IMR-90 (cell line): Measurements from ENCODE around the gene MMRN2.

Experiments
- BHLHE40 ChIP-seq: fragments of 150-350 bp; IDR thresholded peaks from 2 replicates; pipeline ENCODE4 v1.6.1; 2016; ENCODE audit warnings: mild to moderate bottlenecking, low read depth, low read length
- CEBPB ChIP-seq: IDR thresholded peaks from 2 replicates; pipeline ENCODE4 v1.6.1; 2012; ENCODE audit warnings: low read depth, low read length, improper control_type of control experiment
- MXI1 ChIP-seq: IDR thresholded peaks from 2 replicates; pipeline ENCODE4 v1.6.1; 2012; ENCODE audit warnings: low read depth, mild to moderate bottlenecking, low read length, moderate library complexity, borderline replicate concordance
- POLR2A ChIP-seq: IDR thresholded peaks from 2 replicates; pipeline ENCODE4 v1.6.1; 2012; ENCODE audit warnings: mild to moderate bottlenecking, low read depth, low read length
- RAD21 ChIP-seq: IDR thresholded peaks from 2 replicates; pipeline ENCODE4 v1.6.1; 2012; ENCODE audit warnings: low read length, improper control_type of control experiment
- RFX5 ChIP-seq: IDR thresholded peaks from 2 replicates; pipeline ENCODE4 v1.8.0; 2012; ENCODE audit warnings: low read depth, mild to moderate bottlenecking, low read length, moderate library complexity
- SMC3 ChIP-seq: fragments of 150-350 bp; IDR thresholded peaks from 2 replicates; pipeline ENCODE4 v1.6.1; 2016; ENCODE audit warnings: low read depth, mild to moderate bottlenecking, antibody characterized with exemption, low read length, moderate library complexity
- TF ChIP-seq, protein P1 (sequence below): conservative IDR thresholded peaks from 2 replicates; pipeline ENCODE4 v1.5.1; 2012; ENCODE audit warnings: mild to moderate bottlenecking, low read depth, low read length, improper control_type of control experiment
- TF ChIP-seq, protein P2 (sequence below): fragments of 150-350 bp; IDR thresholded peaks from 2 replicates; pipeline ENCODE4 v1.6.1; 2017; ENCODE audit warnings: mild to moderate bottlenecking, antibody characterized with exemption, low read length, low read depth

DNA sequence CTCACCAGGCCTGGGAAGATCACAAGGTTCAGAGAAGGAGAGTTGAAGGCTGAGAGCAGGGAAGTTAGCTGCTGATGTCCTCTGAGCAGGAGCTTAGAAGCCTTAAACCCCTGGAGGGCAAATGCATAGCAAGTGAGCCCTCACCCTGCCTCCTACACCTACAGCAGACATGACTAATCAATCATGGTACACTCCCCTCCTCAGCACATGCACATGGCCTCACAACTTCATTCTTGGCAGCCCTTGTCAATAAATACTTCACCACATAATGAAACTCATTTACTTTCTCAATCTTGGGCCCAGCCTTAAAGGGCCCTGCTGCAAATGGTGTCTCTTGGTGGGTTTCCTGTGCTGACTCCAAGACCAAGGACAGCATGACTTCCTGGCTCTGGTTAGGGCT, 12.9 kb downstream of the MMRN2 start:
- TF ChIP-seq, protein P1, sequence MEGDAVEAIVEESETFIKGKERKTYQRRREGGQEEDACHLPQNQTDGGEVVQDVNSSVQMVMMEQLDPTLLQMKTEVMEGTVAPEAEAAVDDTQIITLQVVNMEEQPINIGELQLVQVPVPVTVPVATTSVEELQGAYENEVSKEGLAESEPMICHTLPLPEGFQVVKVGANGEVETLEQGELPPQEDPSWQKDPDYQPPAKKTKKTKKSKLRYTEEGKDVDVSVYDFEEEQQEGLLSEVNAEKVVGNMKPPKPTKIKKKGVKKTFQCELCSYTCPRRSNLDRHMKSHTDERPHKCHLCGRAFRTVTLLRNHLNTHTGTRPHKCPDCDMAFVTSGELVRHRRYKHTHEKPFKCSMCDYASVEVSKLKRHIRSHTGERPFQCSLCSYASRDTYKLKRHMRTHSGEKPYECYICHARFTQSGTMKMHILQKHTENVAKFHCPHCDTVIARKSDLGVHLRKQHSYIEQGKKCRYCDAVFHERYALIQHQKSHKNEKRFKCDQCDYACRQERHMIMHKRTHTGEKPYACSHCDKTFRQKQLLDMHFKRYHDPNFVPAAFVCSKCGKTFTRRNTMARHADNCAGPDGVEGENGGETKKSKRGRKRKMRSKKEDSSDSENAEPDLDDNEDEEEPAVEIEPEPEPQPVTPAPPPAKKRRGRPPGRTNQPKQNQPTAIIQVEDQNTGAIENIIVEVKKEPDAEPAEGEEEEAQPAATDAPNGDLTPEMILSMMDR, result no peak
- TF ChIP-seq RAD21 (no peak), MXI1 (no peak), POLR2A (no peak), BHLHE40 (no peak), CEBPB (no peak), RFX5 (no peak), SMC3 (no peak)
- TF ChIP-seq, protein P2, sequence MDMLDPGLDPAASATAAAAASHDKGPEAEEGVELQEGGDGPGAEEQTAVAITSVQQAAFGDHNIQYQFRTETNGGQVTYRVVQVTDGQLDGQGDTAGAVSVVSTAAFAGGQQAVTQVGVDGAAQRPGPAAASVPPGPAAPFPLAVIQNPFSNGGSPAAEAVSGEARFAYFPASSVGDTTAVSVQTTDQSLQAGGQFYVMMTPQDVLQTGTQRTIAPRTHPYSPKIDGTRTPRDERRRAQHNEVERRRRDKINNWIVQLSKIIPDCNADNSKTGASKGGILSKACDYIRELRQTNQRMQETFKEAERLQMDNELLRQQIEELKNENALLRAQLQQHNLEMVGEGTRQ, result no peak
